UCSD-AML1 (cell line): Measurements from ENCODE around the gene DACT2.
"Not testable (repeated sequence)": the region's sequence is repeated elsewhere in the genome, so short reads cannot be mapped to it uniquely, and the experiment has no call there.

Experiments
- DNase-seq: peaks from one replicate; lab custom pipeline; 2025; ENCODE audit not compliant: unreplicated experiment; lab: John Stamatoyannopoulos, UW

The DACT2 gene

DNA sequence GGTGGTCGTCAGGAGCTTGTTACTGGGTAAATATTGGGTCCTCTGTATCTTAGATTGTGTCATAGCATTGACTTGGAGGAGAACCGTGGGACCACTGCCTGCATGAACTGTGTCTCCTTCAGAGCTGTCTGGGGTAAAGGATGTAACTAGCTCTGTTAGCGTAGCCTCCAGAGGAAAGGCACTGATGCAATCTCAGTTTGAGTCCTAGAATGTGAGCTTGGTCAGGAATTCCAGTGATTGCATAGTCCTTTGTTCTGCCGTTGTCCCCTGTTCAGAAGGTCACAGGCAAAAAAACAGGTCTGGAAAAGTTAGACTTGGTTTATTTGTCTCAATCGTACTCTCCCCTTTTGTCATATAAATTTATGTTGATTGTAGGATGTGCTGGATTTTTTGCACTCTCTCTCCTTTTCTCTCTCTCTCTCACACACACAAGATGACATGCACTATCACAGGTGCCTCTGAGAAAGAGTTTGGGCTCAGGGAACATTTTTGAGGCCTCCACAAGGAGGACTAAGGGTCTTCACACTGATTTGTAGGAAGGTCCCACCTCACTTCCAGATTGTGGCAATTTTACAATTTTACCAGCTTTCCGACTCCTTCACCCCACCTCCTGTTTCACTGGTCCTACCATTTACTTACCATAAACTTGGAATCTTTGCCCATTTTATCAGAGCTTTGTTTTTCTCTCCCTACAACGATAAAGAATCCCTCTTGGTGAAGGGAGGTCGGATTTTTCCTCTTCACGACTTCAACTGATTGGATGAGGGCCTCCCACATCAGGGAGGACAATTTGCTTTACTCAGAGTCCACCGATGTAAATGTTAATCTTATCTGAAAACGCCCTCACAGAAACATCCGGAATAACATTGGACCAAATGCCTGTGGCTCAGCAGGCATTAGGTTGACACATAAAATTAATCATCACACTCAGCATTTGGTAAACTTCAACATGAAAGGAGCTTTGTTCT is 7.0 kb upstream of the DACT2 start:
- no peak for DNase-seq

DNA sequence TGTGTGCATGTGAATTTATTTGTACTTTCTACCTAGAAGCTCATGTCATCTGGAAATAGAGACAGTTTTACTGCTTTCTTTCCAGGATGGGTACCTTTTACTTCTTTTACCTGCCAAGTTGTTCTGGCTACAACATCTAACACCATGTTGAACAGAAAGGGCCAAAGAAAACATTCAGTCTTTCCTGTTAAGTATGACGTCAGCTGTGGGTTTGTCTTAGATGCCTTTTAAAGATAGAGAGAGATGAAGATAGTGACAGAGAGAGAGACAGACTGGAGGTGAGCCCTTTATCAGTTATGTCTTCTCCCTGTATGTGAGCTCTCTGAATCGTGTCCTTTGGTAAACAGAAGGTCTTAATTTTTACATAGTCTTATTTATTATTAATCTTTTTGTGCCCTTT is 3.4 kb upstream of the DACT2 start:
- no peak for DNase-seq

DNA sequence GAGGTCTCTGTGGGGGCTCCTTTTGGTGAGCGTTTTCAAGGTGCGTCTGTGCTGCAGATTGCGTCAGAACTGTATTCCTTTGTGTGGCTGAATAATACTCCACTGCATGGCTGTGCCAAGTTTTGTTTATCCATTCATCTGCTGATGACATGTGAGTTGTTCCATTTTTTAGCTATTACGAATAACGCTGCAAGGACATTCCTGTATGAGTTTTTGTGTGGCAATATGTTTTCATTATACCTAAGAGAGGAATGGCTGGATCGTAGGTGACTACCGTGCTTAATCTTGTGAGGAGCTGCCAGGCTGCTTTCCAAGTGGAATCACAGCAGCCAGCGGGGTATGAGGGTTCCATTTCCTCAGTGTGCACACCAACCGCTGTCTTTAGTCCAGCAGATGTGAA is 1.1 kb upstream of the DACT2 start:
- DNase-seq: no peak

DNA sequence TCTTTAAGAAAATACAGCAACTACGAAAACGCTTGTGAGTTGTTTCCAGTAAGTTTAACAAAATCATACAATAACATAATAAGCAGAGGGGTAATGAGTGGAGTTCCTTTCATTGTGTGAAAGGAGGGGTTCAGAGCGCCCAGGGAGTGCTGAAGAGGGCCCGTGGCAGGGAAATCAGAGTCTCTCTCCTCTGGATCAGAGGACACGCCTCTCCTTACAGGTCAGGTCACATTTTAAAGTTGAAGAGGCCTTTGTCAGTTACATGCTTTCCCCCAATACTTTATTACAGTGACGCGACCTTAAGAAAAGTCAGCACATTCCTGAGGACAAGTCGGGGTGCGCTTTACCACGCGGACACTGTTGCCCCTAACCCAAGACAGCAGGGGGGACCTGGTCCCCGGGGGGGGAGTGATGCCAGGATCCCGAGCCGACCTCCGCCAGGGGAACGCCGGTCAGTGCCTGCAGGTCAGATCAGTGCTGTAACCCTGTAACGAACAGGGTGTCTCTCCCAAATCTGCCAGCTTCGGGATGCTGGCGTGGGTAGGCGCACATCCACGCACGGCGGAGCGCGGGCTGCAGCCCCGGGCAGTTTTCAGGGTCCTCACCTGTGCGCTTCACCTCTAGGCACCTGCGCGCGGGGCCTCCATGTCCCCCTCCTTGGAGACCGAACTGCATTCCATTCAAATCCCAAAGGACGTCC is 848 bp downstream of the DACT2 start:
- DNase-seq: no peak

DNA sequence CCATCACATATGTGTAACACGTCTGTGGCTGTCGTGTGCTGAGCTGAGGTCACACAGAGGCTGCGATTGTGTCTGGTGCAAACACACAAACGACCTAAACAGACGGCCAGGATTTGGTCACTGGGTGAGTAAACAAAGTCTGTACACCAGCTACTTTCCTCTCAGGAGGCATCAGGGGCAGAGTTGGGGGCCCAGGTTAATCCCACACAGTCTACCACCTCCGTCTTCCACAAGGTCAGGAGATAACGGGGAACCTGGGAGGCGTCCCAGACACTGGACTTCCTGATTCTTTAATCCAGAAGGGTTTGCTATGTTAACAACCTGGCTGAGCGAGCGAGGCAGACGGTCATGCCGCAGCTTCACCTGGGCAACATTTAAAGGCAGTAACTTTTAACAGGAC is 1.5 kb downstream of the DACT2 start:
- DNase-seq: no peak

DNA sequence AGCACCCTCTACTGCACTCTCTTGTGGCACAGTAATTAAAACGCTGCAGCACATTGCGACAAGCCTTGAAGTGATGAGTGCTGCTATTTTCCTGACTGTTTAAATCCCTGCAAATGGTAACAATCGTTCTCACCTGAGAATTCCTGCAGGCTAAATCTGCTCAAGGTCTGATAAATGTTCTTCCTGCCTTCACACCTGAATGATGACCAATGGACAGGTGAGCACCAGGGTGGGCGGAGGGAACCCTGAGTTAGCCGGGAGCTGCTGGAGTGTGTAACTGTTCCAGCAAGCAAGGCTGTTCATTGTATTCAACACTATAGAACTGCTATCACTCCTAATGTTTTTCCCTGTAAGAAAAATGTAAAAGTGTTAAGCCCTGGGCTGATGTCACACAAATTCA is 4.0 kb downstream of the DACT2 start:
- no peak for DNase-seq

DNA sequence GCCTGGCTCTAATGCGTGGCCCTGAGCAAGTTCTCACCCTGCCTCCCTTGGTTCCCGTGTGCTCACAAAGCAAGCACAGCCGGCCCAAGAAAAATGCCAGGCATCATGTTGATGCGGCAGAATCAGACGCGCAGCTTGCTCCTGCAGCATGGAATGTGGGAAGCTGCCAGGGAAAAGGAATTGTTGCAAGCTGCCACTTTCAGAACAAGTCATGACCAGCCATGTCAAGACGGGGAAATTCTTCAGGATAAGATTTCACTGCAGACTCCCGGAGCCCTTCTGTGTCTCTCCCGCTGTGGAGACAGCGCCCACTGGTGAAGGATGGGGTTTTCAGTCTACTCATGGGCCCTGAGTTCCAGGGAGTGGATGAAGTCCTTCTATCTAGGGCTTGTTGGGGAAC is 4.6 kb downstream of the DACT2 start:
- DNase-seq: no peak

DNA sequence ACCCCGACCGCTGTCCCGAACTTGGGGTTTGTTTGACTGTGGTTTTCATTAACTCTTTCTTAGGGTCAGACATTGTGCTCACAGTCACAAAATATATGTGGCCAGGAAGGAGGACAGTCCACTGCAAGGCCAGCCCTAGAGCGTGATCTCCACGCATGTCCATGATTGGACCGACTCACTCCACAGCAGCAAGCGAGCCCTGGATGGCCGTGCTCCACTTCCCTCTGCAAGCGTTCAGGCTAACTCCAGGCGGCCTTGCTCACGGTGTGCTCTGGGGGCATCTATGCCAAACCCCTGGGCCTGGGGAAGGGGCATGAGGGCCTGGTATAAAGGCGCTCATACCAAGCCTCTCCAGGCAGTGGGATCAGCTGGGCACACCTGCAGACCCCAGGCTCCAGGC is 5.6 kb downstream of the DACT2 start:
- DNase-seq: no peak

DNA sequence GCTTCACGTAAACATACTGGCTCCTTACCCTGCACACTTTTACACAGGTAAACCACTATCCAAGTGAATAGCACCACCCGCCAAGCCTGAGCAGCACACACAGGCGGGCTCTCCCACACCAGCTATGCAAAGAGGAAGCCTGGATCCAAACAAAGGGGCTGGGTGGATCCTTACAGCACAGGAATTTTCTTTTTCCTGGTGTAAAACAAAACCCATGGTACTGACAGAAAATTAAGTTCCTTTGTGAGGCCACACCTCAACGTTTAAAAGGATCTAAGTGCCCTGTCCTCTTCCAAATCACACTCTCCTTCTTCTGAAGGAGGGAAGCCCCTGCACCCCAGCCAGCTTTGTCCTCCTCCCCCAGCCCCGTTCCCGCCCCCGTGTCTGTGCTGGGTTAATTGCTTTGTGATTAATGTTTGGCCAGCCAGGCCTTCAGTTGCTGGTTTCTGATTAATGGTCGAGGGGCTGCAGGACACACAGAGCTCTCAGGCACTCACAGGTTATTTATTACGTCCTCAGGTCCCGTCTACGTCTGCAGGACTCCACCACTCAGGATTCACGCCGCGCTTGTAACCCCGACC is 6.1 kb downstream of the DACT2 start:
- no peak for DNase-seq

DNA sequence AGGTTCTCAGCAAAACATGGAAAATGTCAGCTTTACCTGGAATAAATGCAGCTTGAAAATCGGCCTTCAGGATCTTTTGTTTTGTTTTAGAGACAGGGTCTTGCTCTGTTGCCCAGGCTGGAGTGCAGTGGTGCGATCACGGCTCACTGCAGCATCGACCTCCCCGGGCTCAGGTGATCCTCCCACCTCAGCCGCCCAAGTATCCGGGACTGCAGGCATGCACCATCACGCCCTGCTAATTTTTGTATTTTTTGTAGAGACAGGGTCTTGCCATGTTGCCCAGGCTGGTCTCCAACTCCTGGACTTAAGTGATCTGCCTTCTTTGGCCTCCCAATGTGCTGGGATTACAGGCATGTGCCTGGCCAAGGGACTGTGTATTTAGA is 7.5 kb downstream of the DACT2 start:
- DNase-seq: not testable (repeated sequence)

DNA sequence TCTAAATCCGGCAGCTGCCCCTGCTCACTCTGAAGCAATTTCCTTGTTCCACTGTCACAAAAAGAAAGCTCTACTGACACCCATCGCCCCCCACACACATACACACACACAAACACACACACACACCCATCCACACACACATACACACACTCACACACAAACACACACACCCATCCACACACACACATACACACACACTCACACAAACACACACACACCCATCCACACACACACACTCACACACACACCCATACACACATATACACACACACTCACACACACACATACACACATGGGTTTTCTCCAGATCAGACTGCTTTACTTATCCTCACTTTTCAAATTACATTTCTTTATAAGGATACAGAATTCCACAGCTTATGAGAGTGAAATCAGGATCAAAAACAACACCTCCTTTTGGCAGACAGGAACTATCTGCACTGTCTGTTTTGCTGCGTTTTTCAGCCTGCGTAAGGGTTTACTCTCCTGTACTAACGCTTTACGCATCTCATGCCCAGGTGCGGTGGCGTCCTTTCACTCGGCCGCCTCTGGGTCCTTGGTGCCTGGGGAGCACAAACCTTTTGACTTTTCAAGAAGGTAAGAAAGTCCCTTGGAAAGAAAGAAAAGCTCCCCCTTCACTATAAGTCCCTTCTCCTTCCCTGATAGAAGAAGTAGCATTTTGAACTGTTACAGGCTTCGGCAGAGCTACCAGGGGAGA is 8.0 kb downstream of the DACT2 start:
- DNase-seq: no peak

DNA sequence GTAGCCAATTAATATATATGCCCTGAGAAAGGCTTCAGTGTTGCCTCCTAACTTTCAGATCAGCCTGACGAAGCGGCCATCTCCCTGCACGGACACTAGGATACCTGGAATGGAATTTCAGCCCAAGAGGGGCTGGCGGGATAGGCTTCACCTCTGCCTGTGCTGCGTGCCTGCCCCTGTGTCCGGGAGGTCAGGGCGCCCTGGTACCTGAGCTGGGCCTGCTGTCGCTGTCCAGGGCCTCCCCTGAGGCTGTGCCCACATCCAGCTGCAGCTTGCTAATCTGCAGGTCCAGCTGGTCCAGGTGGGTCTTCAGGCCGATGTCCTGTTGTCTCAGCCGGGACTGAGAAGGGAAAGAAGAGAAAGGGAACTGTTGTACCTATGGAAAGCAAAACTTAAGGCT is 8.6 kb downstream of the DACT2 start:
- DNase-seq: no peak

DNA sequence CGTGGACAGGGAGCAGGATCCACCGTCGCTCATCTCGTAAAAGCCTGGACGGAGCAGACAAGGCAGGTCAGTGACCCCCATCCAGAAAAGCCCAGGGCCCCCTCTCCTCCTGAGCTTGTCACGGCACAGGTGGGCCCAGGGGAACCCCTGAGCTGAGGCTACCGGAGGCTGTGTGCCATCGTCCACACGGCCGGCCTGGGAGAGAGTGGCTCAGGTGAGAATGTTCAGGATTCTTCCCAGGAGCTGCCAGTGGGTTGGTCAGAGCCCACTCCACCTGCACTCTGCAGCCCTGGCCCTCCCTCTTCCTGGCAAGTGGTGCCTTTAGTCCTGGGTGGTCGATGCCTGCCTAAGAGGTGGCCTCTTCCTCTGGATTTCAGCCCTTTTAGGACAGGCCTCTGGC is 9.2 kb downstream of the DACT2 start:
- no peak for DNase-seq

DNA sequence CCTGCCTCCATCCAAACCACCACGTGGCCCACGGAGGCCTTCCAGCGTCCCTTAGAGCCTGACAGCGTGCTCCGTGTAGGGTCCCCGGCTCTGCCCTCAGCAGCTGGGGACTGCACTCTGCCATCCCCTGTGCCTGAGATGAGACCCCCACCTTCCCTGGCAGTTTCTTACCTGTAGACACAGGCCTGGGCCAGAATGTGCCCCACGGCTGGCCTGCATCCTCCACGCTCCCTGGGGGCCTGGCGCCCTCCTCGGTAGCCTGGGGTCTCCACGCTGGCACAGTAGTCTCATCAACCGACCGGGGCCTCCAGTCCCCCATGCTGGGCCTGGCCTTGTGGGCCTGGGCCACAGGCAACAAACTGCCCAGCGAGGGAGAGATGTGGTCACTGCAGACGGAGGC is 9.6 kb downstream of the DACT2 start:
- DNase-seq: no peak

DNA sequence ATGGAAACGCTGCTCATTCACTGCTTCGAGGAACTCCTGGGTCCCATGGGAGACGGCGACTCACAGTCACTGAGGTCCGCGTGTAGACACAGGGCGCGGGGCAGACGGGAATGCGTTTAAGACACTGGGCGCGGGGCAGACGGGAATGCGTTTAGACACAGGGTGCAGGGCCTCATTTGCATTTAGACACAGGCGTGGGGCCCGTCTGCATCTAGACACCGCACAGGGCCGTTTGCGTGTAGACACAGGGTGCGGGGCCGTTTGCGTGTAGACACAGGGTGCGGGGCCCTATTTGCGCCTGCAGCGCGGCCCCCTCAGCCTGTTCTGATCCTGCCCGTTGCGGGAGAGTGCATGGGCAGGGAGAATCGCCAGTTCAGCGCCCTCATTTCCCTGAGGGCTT is 10.4 kb downstream of the DACT2 start:
- DNase-seq: no peak

DNA sequence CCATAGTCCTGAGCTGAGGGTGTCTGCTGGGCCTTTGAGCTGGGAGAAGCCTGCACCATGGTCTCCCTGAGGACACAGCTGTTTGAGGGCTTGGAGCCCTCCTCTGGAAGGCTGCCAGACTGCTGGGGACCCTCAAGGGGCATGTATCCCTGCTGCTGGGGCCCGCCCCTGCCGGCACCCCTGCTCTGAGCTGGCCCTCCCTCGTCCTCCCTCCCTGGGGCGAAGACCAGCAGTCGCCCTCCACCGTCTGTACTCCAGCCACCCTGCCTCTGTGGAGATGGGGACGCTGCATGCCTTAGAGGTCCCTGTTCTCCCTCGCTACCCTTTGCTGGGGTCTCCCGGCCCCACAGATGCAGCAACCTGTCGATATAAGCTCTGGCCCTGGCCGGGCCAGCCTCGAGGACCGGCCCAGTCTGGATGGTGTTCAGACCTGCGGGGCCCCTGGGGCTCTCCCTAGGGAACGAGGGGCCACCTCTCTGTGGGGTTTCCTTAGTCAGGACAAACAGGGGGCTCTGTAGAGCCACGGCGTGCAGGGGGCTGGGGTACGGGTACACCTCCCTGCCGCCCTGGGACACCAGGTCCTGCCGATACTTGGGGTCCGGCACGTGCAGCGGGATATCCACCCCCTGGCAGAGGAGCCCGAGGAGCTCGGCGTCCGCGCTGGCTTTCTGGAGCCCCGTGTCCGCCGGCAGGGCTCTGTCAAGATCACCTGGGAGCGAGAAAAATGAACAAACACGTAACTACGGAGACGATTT is 11.0 kb downstream of the DACT2 start:
- no peak for DNase-seq

DNA sequence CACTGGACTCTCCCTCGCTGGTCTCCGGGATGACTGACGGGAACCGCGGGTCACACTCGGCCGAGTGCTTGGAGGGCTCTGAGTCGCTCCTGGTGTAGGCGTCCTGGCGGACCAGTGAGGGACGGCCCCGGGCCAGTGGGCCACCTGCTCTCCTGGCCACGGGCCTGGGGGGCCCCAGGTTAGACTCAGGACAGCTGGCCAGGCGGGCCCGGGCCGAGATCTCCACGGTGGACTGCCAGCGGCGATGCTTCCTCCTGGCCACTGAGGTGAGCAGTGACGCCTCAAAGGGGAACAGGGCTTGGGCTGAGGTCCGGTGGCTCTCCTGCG is 11.9 kb downstream of the DACT2 start:
- DNase-seq: no peak

DNA sequence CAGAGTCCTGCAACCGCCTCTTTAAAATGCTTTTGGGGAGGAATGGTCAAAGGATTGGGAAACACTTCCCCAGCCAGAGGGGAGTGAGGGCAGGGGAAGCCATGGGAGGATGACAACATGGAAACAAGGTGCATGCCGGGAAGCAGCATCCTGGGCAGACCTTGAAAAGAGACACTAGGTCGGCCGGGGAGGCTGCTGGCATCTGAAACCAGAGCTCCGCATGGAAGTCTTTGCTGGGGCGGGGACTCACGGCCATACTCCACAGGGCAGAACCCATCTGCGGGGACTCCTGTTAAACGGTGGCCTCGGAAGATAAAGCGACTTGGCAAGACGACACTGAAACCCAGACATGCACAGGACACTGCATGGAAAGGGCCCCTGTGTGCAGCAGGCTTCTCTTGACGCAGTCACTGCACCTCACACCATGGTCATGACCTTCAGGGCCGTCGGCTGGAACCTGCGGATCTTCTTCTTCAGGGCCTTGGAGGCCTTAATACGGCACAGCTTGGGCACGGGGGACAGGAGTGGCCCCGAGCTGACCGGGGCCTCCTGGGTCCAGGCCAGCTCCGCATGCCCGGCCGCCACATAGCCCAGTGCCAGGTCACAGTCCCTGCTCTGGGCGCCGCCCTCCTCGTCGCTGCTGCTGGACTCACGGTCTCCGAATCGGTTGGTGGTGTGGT is 12.4 kb downstream of the DACT2 start:
- DNase-seq: no peak

DNA sequence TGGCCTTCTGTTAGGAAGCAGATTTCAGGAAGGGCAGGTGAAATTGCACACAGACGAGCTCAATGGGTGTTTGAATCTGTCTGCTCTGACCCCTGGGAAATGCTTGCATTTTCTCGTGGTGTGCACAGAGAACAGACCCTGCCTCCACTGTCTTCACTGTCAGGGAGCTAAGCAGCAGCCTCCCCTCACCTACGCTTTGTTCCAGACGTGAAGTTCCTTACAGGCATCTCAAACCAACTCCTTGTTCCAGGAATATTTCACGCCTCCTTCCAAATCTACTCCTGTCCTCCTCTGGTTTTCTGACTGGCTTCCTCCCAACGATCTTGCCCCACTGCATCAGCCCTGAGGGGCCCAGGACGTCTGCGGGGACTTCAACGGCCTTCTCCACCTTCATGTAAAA is 13.7 kb downstream of the DACT2 start:
- no peak for DNase-seq

DNA sequence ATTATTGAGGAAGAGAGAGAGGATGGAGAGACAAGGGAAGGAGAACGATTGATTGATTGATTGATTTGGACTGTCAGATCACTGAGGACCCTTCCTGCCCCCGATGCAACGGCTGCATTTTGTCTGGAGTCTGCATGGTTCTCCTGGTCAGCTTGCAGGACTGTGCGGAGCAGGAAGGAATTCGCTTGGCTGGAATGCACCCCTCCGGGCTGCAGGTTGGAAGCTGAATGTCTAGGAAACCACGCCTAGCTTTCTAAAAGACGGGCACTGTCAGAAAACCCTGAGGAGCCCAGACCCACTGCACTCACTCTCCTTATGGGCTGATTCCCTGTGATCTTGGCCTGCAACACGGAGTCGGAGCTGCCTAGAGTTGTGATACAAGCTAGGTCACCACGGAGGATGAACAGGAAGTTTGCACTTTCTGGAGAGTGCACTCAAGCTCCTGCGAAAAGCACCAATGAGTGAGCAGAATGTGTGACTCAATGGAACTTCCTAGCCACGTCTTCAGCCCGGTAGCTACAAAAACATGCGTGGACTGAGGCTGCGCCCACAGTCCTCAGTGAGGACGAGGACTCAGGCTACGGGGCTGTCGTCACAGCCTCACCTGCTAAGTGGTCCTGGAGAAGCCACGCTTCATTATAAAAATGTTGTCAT is 14.4 kb downstream of the DACT2 start:
- DNase-seq: no peak
